GM12891 (cell line): Measurements from ENCODE around the gene ZNF620. TPM values are rescaled to one million over a fixed set of nuclear protein-coding genes. Genes with fewer than 3 reads are reported as not detected.
"Not testable (repeated sequence)": the region's sequence is repeated elsewhere in the genome, so short reads cannot be mapped to it uniquely, and the experiment has no call there.

Experiments
- DNase-seq: peaks from one replicate; pipeline ENCODE4 v3.0.0; 2011; ENCODE audit warnings: low spot score; ENCODE audit not compliant: insufficient read length
- FAIRE-seq: peaks from 2 replicates; lab custom pipeline; 2011; peaks lifted over from hg19 to GRCh38; lab: Jason Lieb, UNC
- PAX5 ChIP-seq: IDR thresholded peaks from 2 replicates; pipeline ENCODE4 v1.6.1; 2011; ENCODE audit warnings: low read length, moderate library complexity, mild to moderate bottlenecking; ENCODE audit not compliant: insufficient read depth, severe bottlenecking
- POLR2A ChIP-seq: IDR thresholded peaks from 2 replicates; pipeline ENCODE4 v1.6.1; 2011; ENCODE audit warnings: low read depth, low read length, control low read depth
- POLR2AphosphoS5 ChIP-seq: IDR thresholded peaks from 2 replicates; pipeline ENCODE4 v1.6.1; 2011; ENCODE audit warnings: low read depth, low read length, control low read depth
- POU2F2 ChIP-seq: IDR thresholded peaks from 2 replicates; pipeline ENCODE4 v1.6.1; 2011; ENCODE audit warnings: low read depth, mild to moderate bottlenecking, control low read depth, low read length, moderate library complexity
- SPI1 ChIP-seq: IDR thresholded peaks from 2 replicates; pipeline ENCODE4 v1.6.1; 2011; ENCODE audit warnings: low read depth, low read length, control low read depth
- TAF1 ChIP-seq: IDR thresholded peaks from 2 replicates; pipeline ENCODE4 v1.6.1; 2011; ENCODE audit warnings: low read depth, low read length, control low read depth
- polyA plus RNA-seq: library from polyadenylated mRNA; unstranded; fragments of >200 nt; gene quantifications from one replicate; pipeline ENCODE4 v1.2.1, GENCODE V29; 2012; ENCODE audit warnings: low read depth, missing spikeins, inconsistent platforms; ENCODE audit not compliant: missing spikeins

ZNF620 gene
- polyA plus RNA-seq, result 0.78 TPM

GRCh38 chr3:40505599-40506462 is at the start of gene ZNF620:
Gene ZNF620, plus strand, starts transcription at chr3:40506039. Its CDS starts 314 bp downstream, at chr3:40506353.
- FAIRE-seq (peak; percentile 84), DNase-seq (peak; percentile 32)
- TF ChIP-seq SPI1 (peak; percentile 34; the same call in 1 of the 2 replicates), POLR2A (no peak)

DNA sequence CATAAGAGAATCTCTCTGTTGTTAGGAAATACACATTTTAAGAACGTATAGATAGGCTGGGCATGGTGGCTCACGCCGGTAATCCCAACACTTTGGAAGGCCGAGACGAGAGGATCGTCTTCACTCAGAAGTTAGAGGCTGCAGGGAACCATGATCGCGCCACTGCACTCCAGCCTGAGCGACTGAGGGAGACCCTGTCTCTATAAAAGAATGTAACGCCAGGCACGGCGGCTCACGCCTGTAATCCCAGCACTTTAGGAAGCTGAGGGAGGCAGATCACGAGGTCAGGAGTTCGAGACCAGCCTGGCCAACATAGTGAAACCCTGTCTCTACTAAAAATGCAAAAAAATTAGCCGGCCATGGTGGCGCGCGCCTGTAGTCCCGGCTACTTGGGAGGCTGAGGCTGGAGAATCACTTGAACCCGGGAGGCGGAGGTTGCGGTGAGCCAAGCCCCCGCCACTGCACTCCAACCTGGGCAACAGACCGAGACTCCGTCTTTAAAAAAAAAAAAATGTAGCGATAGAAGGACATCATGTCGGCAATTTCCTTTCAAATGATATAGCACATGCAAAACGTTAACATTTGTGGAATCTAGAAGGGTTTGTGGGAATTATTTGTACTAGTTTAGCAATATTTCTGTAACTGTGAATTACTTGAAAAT is 49.4 kb upstream of the ZNF620 start:
- FAIRE-seq (no peak), DNase-seq (no peak)
- no peak for TF ChIP-seq TAF1
- TF ChIP-seq POLR2A, result no peak
- no peak for TF ChIP-seq SPI1
- no peak for TF ChIP-seq POU2F2
- TF ChIP-seq POLR2AphosphoS5, result no peak
- TF ChIP-seq PAX5, result no peak

GRCh38 chr3:40456940-40457823 is 48.7 kb upstream of the ZNF620 start, which contains the start of gene RPL14:
Gene RPL14, plus strand, starts transcription at chr3:40457339. Its CDS starts 133 bp downstream, at chr3:40457472.
- TF ChIP-seq TAF1 (peak; percentile 95), POLR2A (peak; percentile 99), POLR2AphosphoS5 (peak; percentile 98), SPI1 (no peak), PAX5 (no peak), POU2F2 (peak; percentile 58; the same call in 1 of the 2 replicates)
- peak; percentile 100 for FAIRE-seq

GRCh38 chr3:40458473-40458872 is 47.4 kb upstream of the ZNF620 start:
- DNase-seq, result no peak
- FAIRE-seq, result no peak
- no peak for TF ChIP-seq PAX5
- TF ChIP-seq POU2F2, result no peak
- TF ChIP-seq SPI1, result no peak
- TF ChIP-seq POLR2AphosphoS5, result no peak
- TF ChIP-seq POLR2A, result no peak
- TF ChIP-seq TAF1, result no peak

More at GRCh38 chr3:40456940-40457823, 48.7 kb upstream of the ZNF620 start, which contains the start of gene RPL14:
- DNase-seq, result peak; percentile 76

DNA sequence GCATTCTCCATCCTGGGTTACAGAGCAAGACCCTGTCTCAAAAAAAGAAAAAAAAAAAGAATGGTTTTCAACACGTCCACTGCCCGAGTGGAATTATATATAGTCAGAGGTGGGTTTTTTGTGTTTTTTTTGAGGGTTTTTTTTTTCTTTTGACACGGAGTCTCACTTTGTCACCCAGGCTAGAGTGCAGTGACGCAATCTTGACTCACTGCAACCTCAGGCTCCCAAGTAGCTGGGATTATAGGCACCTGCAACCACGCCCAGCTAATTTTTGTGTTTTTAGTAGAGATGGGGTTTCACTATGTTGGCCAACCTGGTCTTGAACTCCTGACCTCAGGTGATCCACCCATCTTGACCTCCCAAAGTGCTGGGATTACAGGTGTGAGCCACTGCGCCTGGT is 45.4 kb upstream of the ZNF620 start:
- DNase-seq, FAIRE-seq: not testable (repeated sequence)

DNA sequence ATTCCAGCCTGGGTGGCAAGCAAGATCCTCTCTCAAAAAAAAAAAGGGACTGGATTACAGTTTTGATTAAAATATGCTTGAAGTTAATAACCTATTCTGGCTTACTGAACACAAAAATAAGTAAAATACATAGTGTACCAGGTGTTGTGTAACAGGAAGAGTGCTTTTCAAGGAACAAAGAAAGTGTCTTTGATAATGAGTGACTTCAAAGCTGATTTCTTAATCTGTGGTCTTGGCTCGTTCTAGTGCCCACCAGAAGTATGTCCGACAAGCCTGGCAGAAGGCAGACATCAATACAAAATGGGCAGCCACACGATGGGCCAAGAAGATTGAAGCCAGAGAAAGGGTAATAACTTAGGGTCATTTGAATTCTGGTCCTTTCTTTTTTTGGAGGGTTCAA is 44.7 kb upstream of the ZNF620 start:
- FAIRE-seq (no peak), DNase-seq (no peak)
- TF ChIP-seq PAX5 (no peak), SPI1 (no peak), POLR2A (no peak), POU2F2 (no peak), POLR2AphosphoS5 (no peak)

DNA sequence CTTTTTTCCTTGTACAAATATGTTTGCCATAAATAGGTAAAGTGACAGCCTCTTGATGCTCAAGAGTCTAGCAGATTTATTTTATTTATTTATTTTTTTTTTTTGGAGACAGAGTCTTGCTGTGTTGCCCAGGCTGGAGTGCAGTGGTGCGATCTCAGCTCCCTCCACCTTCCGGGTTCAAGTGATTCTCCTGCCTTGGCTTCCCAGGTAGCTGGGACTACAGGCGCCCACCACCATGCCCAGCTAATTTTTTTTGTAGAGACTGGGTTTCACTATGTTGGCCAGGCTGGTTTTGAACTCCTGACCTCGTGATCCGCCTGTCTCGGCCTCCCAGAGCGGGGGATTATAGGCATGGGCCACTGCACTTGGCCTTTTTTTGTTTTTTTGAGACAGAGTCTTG is 43.0 kb upstream of the ZNF620 start:
- not testable (repeated sequence) for FAIRE-seq, DNase-seq

DNA sequence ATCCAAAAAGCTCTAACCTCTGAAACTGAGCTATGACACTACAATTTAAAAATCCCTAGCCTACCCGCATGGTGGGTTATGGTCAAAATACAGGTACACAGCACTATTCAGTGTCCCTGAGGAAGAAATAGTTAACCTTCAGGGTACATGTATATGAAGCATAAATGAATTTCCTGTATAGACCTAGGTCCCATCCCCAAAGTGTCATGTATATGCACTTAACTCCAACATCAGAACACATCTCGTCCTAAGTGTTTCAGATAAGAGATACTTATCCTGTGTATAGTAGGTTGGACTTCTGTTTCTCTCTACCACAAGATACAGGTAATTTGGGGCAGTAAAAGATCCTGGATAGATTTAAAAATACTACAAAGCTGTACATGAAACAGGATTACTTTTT is 42.3 kb upstream of the ZNF620 start:
- TF ChIP-seq POU2F2 (no peak), POLR2A (no peak; the same call in none of the 2 replicates), POLR2AphosphoS5 (no peak), TAF1 (no peak), PAX5 (no peak), SPI1 (no peak)
- FAIRE-seq, result no peak
- no peak for DNase-seq

DNA sequence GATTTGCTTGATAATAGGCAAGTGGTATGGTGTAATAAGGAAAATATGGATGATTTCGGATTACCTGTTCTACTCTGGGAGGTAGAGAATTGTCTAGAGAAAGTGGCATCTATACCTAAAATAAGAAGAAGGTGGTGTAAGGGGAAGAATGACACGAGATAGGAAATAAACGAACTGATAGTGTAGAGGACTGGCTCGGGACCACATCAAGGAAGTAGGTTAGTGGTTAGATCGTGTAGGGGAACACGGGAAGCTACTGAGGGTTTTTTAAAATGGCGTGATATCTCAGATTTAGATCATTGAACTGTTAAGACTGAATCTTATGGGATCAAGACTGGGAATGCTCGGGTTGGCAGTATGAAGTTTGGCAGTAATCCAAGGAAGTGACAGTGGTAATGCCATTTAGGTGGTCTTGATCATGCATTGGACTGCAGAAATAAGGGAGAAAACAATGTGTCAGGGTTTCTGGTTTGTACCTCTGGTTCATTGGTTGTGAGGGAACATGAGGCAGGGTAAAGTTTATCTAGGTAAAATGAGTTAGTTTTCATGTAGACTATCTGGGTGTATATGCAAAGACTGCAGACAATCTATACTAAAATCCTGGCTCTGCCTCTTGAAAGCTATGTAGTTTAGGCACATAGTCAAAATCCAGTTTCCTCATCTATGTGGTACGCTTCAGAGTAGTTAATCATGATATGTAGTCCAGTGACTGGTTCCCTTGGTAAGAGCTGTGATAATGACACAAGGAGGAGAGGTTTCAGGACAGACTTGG is 41.3 kb upstream of the ZNF620 start:
- FAIRE-seq, result no peak
- TF ChIP-seq POLR2AphosphoS5 (peak; percentile 75), PAX5 (no peak)
- DNase-seq, result no peak
